Trophoblast cell (in vitro differentiated cells and primary cell): ENCODE results near the gene PCNX3.
"Not testable (repeated sequence)": the region's sequence is repeated elsewhere in the genome, so short reads cannot be mapped to it uniquely, and the experiment has no call there.

Experiments
- DNase-seq, 2 donors: peaks; one replicate each; pipeline ENCODE4 v3.0.0-alpha.2; 2016
- H2AFZ ChIP-seq: 2 replicates; pipeline ENCODE4 v1.6.1; 2013; ENCODE audit warnings: low read length, moderate library complexity, mild to moderate bottlenecking; ENCODE audit not compliant: insufficient read depth, poor library complexity
- H2AK5ac ChIP-seq: 2 replicates; pipeline ENCODE4 v1.6.1; 2013; ENCODE audit warnings: mild to moderate bottlenecking, low read length
- H2BK120ac ChIP-seq: 2 replicates; pipeline ENCODE4 v1.6.1; 2013; ENCODE audit warnings: low read length, mild to moderate bottlenecking, moderate library complexity; ENCODE audit not compliant: insufficient read depth, poor library complexity
- H2BK12ac ChIP-seq: 2 replicates; pipeline ENCODE4 v1.6.1; 2013; ENCODE audit warnings: mild to moderate bottlenecking, low read length, moderate library complexity
- H2BK5ac ChIP-seq: 2 replicates; pipeline ENCODE4 v1.6.1; 2013; ENCODE audit warnings: low read length, low read depth, moderate library complexity, mild to moderate bottlenecking; ENCODE audit not compliant: poor library complexity
- H3K14ac ChIP-seq: 2 replicates; pipeline ENCODE4 v1.6.1; 2013; ENCODE audit warnings: mild to moderate bottlenecking, low read length
- H3K18ac ChIP-seq: 2 replicates; pipeline ENCODE4 v1.6.1; 2013; ENCODE audit warnings: mild to moderate bottlenecking, low read length
- H3K23ac ChIP-seq: 2 replicates; pipeline ENCODE4 v1.6.1; 2013; ENCODE audit warnings: low read length
- H3K27ac ChIP-seq: 2 replicates; pipeline ENCODE4 v1.5.1; 2013; ENCODE audit warnings: low read depth, mild to moderate bottlenecking, inconsistent platforms, low read length, moderate library complexity
- H3K27me3 ChIP-seq: 2 replicates; pipeline ENCODE4 v1.6.1; 2013; ENCODE audit warnings: inconsistent platforms, mild to moderate bottlenecking, low read length, moderate library complexity; ENCODE audit not compliant: insufficient read depth
- H3K36me3 ChIP-seq, 2 experiments: 1 replicate in 1 of 2; 2 replicates in 1 of 2; pipeline ENCODE4 v1.6.1; 2013; ENCODE audit warnings: low read length in 2 of 2, mild to moderate bottlenecking in 2 of 2, moderate library complexity in 1 of 2; ENCODE audit not compliant: insufficient read depth in 2 of 2, control insufficient read depth in 1 of 2
- H3K4ac ChIP-seq: 2 replicates; pipeline ENCODE4 v1.6.1; 2013; ENCODE audit warnings: low read depth, mild to moderate bottlenecking, low read length, moderate library complexity
- H3K4me1 ChIP-seq, 2 experiments: 1 replicate in 1 of 2; 2 replicates in 1 of 2; pipeline ENCODE4 v1.6.1; 2013; ENCODE audit warnings: low read length in 2 of 2, mild to moderate bottlenecking in 2 of 2, moderate library complexity in 1 of 2; ENCODE audit not compliant: insufficient read depth in 2 of 2, control insufficient read depth in 1 of 2
- H3K4me2 ChIP-seq: 2 replicates; pipeline ENCODE4 v1.6.1; 2013; ENCODE audit warnings: inconsistent platforms, mild to moderate bottlenecking, low read length, moderate library complexity
- H3K4me3 ChIP-seq: 2 replicates; pipeline ENCODE4 v1.5.1; 2013; ENCODE audit warnings: mild to moderate bottlenecking, low read depth, low read length, inconsistent platforms
- H3K79me1 ChIP-seq: one replicate; pipeline ENCODE4 v1.6.1; 2013; ENCODE audit warnings: low read length
- H3K79me2 ChIP-seq: 2 replicates; pipeline ENCODE4 v1.6.1; 2013; ENCODE audit warnings: low read length, mild to moderate bottlenecking; ENCODE audit not compliant: control insufficient read depth, insufficient read depth, poor library complexity
- H3K9ac ChIP-seq: 2 replicates; pipeline ENCODE4 v1.6.1; 2013; ENCODE audit warnings: mild to moderate bottlenecking, low read length
- H3K9me3 ChIP-seq: 2 replicates; pipeline ENCODE4 v1.6.1; 2013; ENCODE audit warnings: low read depth, mild to moderate bottlenecking, control low read depth, inconsistent platforms, low read length; ENCODE audit not compliant: insufficient read depth
- H4K12ac ChIP-seq: 2 replicates; pipeline ENCODE4 v1.6.1; 2013; ENCODE audit warnings: low read depth, mild to moderate bottlenecking, low read length, moderate library complexity
- H4K8ac ChIP-seq: 2 replicates; pipeline ENCODE4 v1.6.1; 2013; ENCODE audit warnings: low read depth, mild to moderate bottlenecking, low read length, moderate library complexity
- H4K91ac ChIP-seq: one replicate; pipeline ENCODE4 v1.6.1; 2013; ENCODE audit warnings: low read depth, mild to moderate bottlenecking, low read length, moderate library complexity
- WGBS: extraction: QIAGEN DNeasy Blood & Tissue Kit; methylation state at CpG from one replicate; pipeline ENCODE4 v1.1.7; 2013; ENCODE audit warnings: missing lambda C conversion rate; ENCODE audit not compliant: insufficient read length, insufficient coverage; ENCODE audit errors: extremely low coverage; 5-methylcytosine and 5-hydroxymethylcytosine counted together

PCNX3 gene

DNA sequence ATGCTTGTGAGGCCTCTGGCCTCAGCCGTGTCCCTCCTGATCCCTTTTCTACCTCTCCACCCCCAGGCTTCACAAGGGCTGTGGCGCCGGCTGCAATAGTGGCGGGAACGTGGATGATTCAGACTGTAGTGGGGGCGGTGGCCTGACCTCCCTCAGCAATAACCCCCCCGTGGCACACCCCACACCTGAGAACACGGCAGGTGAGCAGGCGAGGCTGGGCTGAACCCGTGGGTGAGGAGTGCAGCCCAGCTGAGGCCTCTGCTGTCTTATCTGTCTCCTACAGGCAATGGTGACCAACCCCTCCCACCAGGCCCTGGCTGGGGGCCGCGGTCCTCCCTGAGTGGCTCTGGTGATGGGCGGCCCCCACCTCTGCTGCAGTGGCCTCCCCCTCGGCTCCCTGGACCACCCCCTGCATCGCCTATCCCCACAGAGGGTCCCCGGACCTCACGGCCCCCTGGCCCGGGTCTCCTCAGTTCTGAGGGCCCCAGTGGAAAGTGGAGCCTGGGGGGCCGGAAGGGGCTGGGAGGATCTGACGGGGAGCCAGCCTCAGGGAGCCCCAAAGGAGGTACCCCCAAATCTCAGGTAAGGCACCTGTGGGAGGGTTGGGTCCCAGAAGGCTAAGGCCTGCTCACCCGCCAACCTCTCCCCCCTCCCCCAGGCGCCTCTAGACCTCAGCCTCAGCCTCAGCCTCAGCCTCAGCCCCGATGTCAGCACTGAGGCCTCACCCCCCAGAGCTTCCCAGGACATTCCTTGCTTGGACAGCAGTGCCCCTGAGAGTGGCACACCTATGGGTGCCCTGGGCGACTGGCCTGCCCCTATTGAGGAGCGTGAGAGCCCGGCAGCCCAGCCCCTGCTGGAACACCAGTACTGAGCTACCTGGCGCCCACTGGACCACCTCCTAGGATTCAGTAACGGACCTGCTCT is 20.8 kb downstream of the PCNX3 start:
- Histone ChIP-seq H3K4ac (no peak overlapping the region), H4K12ac (no peak overlapping the region), H3K4me2 (no peak overlapping the region), H3K9ac (no peak overlapping the region), H3K4me1 (peaks cover 13 to 15% of the 10 kb centered on the region in 2 experiments), H3K18ac (no peak overlapping the region), H2AK5ac (no peak overlapping the region), H2AFZ (no peak overlapping the region), H3K79me1 (peaks cover 7% of the 10 kb centered on the region), H3K27me3 (no peaks in the 10 kb centered on the region), H3K79me2 (peaks cover 5% of the 10 kb centered on the region), H3K27ac (no peak overlapping the region), H3K36me3 (peaks cover 51 to 54% of the 10 kb centered on the region in 2 experiments), H2BK120ac (no peak overlapping the region), H2BK12ac (no peak overlapping the region), H3K23ac (no peak overlapping the region), H3K4me3 (no peak overlapping the region), H4K8ac (no peak overlapping the region), H2BK5ac (no peak overlapping the region), H4K91ac (no peak overlapping the region), H3K9me3 (no peaks in the 10 kb centered on the region), H3K14ac (no peak overlapping the region)
- DNase-seq, result no peak
- WGBS, result no CpG with 5 or more reads among the region's 28 CpGs

DNA sequence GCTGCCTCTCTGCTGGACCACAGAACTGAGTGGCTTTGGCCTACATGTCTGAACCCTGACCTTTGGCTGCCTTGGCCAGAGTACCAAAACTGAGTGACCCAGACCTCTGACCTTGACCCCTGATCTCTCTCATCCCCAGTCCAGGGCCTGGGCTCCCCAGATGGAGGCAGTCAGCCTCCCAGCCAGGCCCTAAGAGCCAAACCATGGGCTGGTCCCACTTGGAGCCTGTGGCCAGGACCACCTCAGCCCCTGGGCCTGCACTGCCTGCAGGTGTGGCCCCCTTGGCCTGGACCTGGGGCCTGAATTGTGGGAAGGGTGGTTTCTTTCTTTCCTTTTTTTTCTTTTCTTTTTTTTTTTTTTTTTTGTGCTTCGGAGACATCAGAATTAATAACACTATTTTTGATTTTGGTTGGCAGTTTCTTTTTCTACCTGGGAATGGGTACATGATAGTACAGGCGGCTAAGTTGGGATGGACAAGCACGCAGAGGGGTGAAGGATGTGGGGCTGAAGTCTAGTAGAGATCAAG is 21.5 kb downstream of the PCNX3 start:
- Histone ChIP-seq H3K27ac (no peak overlapping the region), H2BK120ac (no peak overlapping the region), H3K4me2 (peak overlapping the region; percentile 23), H3K9me3 (peaks cover 3% of the 10 kb centered on the region), H4K12ac (no peak overlapping the region), H3K4ac (no peak overlapping the region), H2AK5ac (no peak overlapping the region), H3K14ac (no peak overlapping the region), H4K91ac (no peak overlapping the region), H3K79me1 (peaks cover 7% of the 10 kb centered on the region), H3K9ac (no peak overlapping the region), H3K79me2 (peaks cover 5% of the 10 kb centered on the region), H3K4me1 (peaks cover 19% of the 10 kb centered on the region in 2 experiments), H3K18ac (no peak overlapping the region), H3K27me3 (no peaks in the 10 kb centered on the region), H3K4me3 (no peak overlapping the region), H4K8ac (no peak overlapping the region), H2BK12ac (no peak overlapping the region), H3K36me3 (peaks cover 46 to 47% of the 10 kb centered on the region in 2 experiments), H2BK5ac (no peak overlapping the region), H2AFZ (no peak overlapping the region), H3K23ac (no peak overlapping the region)
- no CpG with 5 or more reads among the region's 3 CpGs for WGBS
- DNase-seq, result no peak

DNA sequence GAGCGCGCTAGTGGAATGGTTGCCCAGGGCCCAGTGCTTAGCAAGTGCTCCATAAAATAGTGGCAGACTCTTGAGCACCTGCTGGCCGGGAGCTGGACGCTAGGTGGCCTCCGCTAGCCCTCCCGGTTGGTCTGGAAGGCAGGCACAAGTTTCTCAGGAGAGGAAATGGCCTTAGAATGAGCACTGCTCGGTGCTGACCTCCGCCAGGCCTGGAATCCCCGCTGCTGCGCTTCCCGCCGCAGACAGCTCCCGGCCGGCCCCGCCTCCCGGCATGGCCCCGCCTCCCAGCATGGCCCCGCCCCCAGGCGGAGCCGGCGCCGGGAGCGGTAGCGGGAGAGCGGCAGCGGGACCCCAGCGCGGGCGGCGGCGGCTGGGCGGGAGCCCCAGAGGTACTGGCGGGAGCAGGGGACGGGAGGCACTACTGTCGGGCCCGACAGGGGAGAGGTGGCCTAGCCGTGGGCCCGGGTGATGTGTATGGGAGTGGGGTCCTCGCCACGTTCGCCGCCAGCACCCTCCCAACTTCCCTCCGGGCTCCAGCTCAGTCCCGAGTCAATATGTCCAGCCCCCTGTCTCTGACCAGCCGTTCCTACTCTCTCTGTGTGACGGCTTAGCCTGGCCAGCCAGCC is 22.3 kb downstream of the PCNX3 start, which contains the start of gene SIPA1:
Gene SIPA1, plus strand, starts transcription at position 308 of the 626 bp plus-strand sequence. CDS start 2,821 bp downstream, outside the sequence.
- peak within 1 kb of the TSS; percentile 67 for H2BK120ac ChIP-seq
- peak within 1 kb of the TSS; percentile 84 for H3K14ac ChIP-seq
- peaks cover 3% of the 10 kb centered on the region for H3K9me3 ChIP-seq
- peak within 1 kb of the TSS; percentile 70 for H2BK5ac ChIP-seq
- peak within 1 kb of the TSS; percentile 72 for H4K91ac ChIP-seq
- peaks cover 5% of the 10 kb centered on the region for H3K79me2 ChIP-seq
- H3K23ac ChIP-seq, result no peak within 1 kb of the TSS
- peaks cover 42 to 45% of the 10 kb centered on the region in 2 experiments for H3K36me3 ChIP-seq
- peak within 1 kb of the TSS; percentile 80 for H3K4me2 ChIP-seq
- peak within 1 kb of the TSS; percentile 47 for H3K9ac ChIP-seq
- peak within 1 kb of the TSS; percentile 42 for H2AFZ ChIP-seq
- H3K4me1 ChIP-seq, result peaks cover 19 to 22% of the 10 kb centered on the region in 2 experiments
- H2BK12ac ChIP-seq, result no peak within 1 kb of the TSS
- H3K4me3 ChIP-seq, result peak within 1 kb of the TSS; percentile 76
- peak within 1 kb of the TSS; percentile 71 for H3K18ac ChIP-seq
- peaks cover 7% of the 10 kb centered on the region for H3K79me1 ChIP-seq
- peak within 1 kb of the TSS; percentile 50 for H3K4ac ChIP-seq
- no peaks in the 10 kb centered on the region for H3K27me3 ChIP-seq
- peak within 1 kb of the TSS; percentile 74 for H3K27ac ChIP-seq
- H2AK5ac ChIP-seq, result peak within 1 kb of the TSS; percentile 53
- peak within 1 kb of the TSS; percentile 39 for H4K12ac ChIP-seq
- H4K8ac ChIP-seq, result peak within 1 kb of the TSS; percentile 82
- DNase-seq, result peak; percentile 79 to 86
- whole genome bisulfite sequencing, result no CpG with 5 or more reads among the region's 46 CpGs

DNA sequence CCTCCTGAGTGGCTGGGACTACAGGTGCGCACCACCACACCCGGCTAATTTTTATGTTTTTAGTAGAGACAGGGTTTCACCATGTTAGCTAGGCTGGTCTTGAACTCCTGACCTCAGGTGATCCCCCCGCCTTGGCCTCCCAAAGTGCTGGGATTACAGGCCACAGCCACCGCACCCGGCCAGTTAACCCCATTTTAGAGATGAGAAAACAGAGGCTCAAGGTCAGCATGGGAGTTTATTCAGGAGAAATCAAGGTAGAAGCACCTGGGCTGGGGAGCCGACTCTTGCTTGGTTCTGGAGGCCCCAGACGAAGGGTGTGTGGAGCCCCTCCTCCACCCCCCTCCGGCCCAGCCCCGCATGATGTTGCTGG is 23.6 kb downstream of the PCNX3 start:
- not testable (repeated sequence) for H3K4me2 ChIP-seq, H3K9me3 ChIP-seq, H3K9ac ChIP-seq, H2BK5ac ChIP-seq, H3K23ac ChIP-seq, H3K14ac ChIP-seq, H3K18ac ChIP-seq, H2AFZ ChIP-seq, H2BK12ac ChIP-seq, H3K27ac ChIP-seq, H3K27me3 ChIP-seq, H3K79me2 ChIP-seq, DNase-seq, H3K4me3 ChIP-seq, H3K4ac ChIP-seq, H2BK120ac ChIP-seq, H4K91ac ChIP-seq, H3K79me1 ChIP-seq, H2AK5ac ChIP-seq, H4K12ac ChIP-seq, H4K8ac ChIP-seq
- WGBS, result no CpG with 5 or more reads among the region's 9 CpGs
- Histone ChIP-seq H3K4me1 (peaks cover 19 to 22% of the 10 kb centered on the region in 2 experiments), H3K36me3 (peaks cover 29 to 34% of the 10 kb centered on the region in 2 experiments)
